UCSD-AML1 (cell line): ENCODE measurements around the gene ANKMY1.
"Not testable (repeated sequence)": the region's sequence is repeated elsewhere in the genome, so short reads cannot be mapped to it uniquely, and the experiment has no call there.

Experiments used
- DNase-seq: peaks from one replicate; lab custom pipeline; 2025; ENCODE audit not compliant: unreplicated experiment; lab: John Stamatoyannopoulos, UW

ANKMY1 gene

GRCh38 chr2:240522406-240522805, 35.4 kb downstream of the ANKMY1 start:
- no peak for DNase-seq

- not testable (repeated sequence) for DNase-seq
Observed at GRCh38 chr2:240521885-240522284, 35.9 kb downstream of the ANKMY1 start.

- no peak for DNase-seq
Observed at GRCh38 chr2:240520974-240521350, 36.8 kb downstream of the ANKMY1 start.

GRCh38 chr2:240520130-240520973, 37.4 kb downstream of the ANKMY1 start:
- DNase-seq: no peak

- no peak for DNase-seq
Observed at GRCh38 chr2:240519396-240520129, 38.2 kb downstream of the ANKMY1 start.

GRCh38 chr2:240518981-240519380, 38.8 kb downstream of the ANKMY1 start:
- no peak for DNase-seq

- no peak for DNase-seq
Observed at GRCh38 chr2:240517342-240517741, 40.4 kb downstream of the ANKMY1 start.

GRCh38 chr2:240514631-240515030, 43.2 kb downstream of the ANKMY1 start:
- no peak for DNase-seq

- peak; percentile 80 for DNase-seq
Observed at GRCh38 chr2:240513549-240514287, 44.1 kb downstream of the ANKMY1 start.

- DNase-seq: no peak
Observed at GRCh38 chr2:240512666-240513535, 44.9 kb downstream of the ANKMY1 start.

- no peak for DNase-seq
Observed at GRCh38 chr2:240512109-240512485, 45.7 kb downstream of the ANKMY1 start.

GRCh38 chr2:240511351-240512108, 46.3 kb downstream of the ANKMY1 start:
- no peak for DNase-seq

GRCh38 chr2:240510513-240511210, 47.1 kb downstream of the ANKMY1 start:
- DNase-seq: no peak

- no peak for DNase-seq
Observed at GRCh38 chr2:240509667-240510512, 47.9 kb downstream of the ANKMY1 start.

GRCh38 chr2:240508832-240509545, 48.8 kb downstream of the ANKMY1 start:
- no peak for DNase-seq

GRCh38 chr2:240507778-240508251, 50.0 kb downstream of the ANKMY1 start:
- DNase-seq: no peak

GRCh38 chr2:240507060-240507777, 50.6 kb downstream of the ANKMY1 start:
- DNase-seq: no peak
